Naive thymus-derived CD4-positive, alpha-beta T cell (primary cell): ENCODE results near the gene SEC14L3. TPM values are rescaled to one million over a fixed set of nuclear protein-coding genes. Genes with fewer than 3 reads are reported as not detected.

Experiments
- ATAC-seq: fragments of 150-1000 bp; cut with Tn5 transposase; 2 replicates; pipeline ENCODE4 v1.10.0; 2021; ENCODE audit warnings: mild to moderate bottlenecking, moderate library complexity
- CTCF ChIA-PET: fragments of 350-600 bp; sonication (Branson Sonifier 250); formaldehyde crosslinking; loops from one replicate; lab custom pipeline; 2021; ENCODE audit warnings: antibody characterized with exemption; lab: Charles Lee
- POLR2A ChIA-PET: fragments of 350-600 bp; sonication (Branson Sonifier 250); formaldehyde crosslinking; loops from one replicate; lab custom pipeline; 2021; ENCODE audit warnings: antibody characterized with exemption, inconsistent platforms; lab: Charles Lee
- DNase-seq, 9 donors: peaks; one replicate each; pipeline versions ENCODE4 v3.0.0 to v3.0.0-alpha.2; 2020 to 2022; ENCODE audit warnings: mixed read lengths in 1 of 9
- H3K27ac ChIP-seq: one replicate; pipeline ENCODE4 v1.7.0; 2013; ENCODE audit warnings: mild to moderate bottlenecking, low read depth, low read length, moderate library complexity
- H3K27me3 ChIP-seq, 2 donors: one replicate each; pipeline ENCODE4 v1.7.0; 2013; ENCODE audit warnings: low read length in 2 of 2, mild to moderate bottlenecking in 2 of 2, moderate library complexity in 2 of 2; ENCODE audit not compliant: control insufficient read depth in 2 of 2, insufficient read depth in 2 of 2
- H3K36me3 ChIP-seq, 3 experiments: 1 replicate in 2 of 3; 2 replicates in 1 of 3; pipeline ENCODE4 v1.7.0; 2013; ENCODE audit warnings: low read length in 3 of 3, mild to moderate bottlenecking in 3 of 3, moderate library complexity in 1 of 3; ENCODE audit not compliant: insufficient read depth in 3 of 3, control insufficient read depth in 2 of 3
- H3K4me1 ChIP-seq, 2 donors: one replicate each; pipeline ENCODE4 v1.7.0; 2013; ENCODE audit warnings: low read length in 2 of 2, mild to moderate bottlenecking in 2 of 2, moderate library complexity in 1 of 2; ENCODE audit not compliant: control insufficient read depth in 2 of 2, insufficient read depth in 2 of 2
- H3K4me3 ChIP-seq: 2 replicates; pipeline ENCODE4 v1.7.0; 2013; ENCODE audit warnings: mild to moderate bottlenecking, low read length
- H3K9me3 ChIP-seq, 3 experiments: 1 replicate in 2 of 3; 2 replicates in 1 of 3; pipeline ENCODE4 v1.7.0; 2013; ENCODE audit warnings: low read length in 3 of 3; ENCODE audit not compliant: control insufficient read depth in 2 of 3
- H3K27ac Mint-ChIP-seq, 9 donors: one replicate each; pipeline ENCODE4 v1.8.0; 2020 to 2022; ENCODE audit warnings: mixed read lengths in 9 of 9, mild to moderate bottlenecking in 8 of 9, moderate library complexity in 5 of 9, inconsistent platforms in 2 of 9
- H3K27me3 Mint-ChIP-seq, 5 donors: one replicate each; pipeline ENCODE4 v1.8.0; 2021 to 2022; ENCODE audit warnings: mixed read lengths in 5 of 5, mild to moderate bottlenecking in 1 of 5
- H3K36me3 Mint-ChIP-seq, 5 donors: one replicate each; pipeline ENCODE4 v1.8.0; 2020 to 2022; ENCODE audit warnings: mixed read lengths in 5 of 5, mild to moderate bottlenecking in 3 of 5, inconsistent platforms in 1 of 5
- H3K4me1 Mint-ChIP-seq, 7 donors: one replicate each; pipeline ENCODE4 v1.8.0; 2020 to 2022; ENCODE audit warnings: mixed read lengths in 7 of 7, mild to moderate bottlenecking in 3 of 7, inconsistent platforms in 1 of 7
- H3K4me3 Mint-ChIP-seq, 10 donors: one replicate each; pipeline ENCODE4 v1.8.0; 2020 to 2022; ENCODE audit warnings: mild to moderate bottlenecking in 10 of 10, mixed read lengths in 10 of 10, moderate library complexity in 6 of 10, inconsistent platforms in 2 of 10
- H3K9me3 Mint-ChIP-seq, 11 donors: one replicate each; pipeline ENCODE4 v1.8.0; 2020 to 2022; ENCODE audit warnings: mixed read lengths in 11 of 11, mild to moderate bottlenecking in 4 of 11, inconsistent platforms in 1 of 11, moderate library complexity in 1 of 11
- intact Hi-C, 2 donors: fragments of 100-400 bp; cut with micrococcal nuclease; formaldehyde crosslinking; loops; one replicate each; pipeline ENCODE4 v1.15.1; 2023
- polyA plus RNA-seq, 2 donors: library from polyadenylated mRNA; unstranded; fragments of 300-500 nt; fragmentation: Illumina TruSeq; gene quantifications; one replicate each; pipeline ENCODE4 v1.2.3, GENCODE V29; 2021
- total RNA-seq, 6 experiments: library from RNA in 5 of 6; stranded (reverse) in 5 of 6; gene quantifications; 1 replicate in 5 of 6; 2 replicates in 1 of 6; pipeline ENCODE4 v1.2.3 and lab custom pipeline; 2021 to 2026

The SEC14L3 gene
- total and polyA plus RNA-seq, 7 experiments from 2014 or later: not detected

DNA sequence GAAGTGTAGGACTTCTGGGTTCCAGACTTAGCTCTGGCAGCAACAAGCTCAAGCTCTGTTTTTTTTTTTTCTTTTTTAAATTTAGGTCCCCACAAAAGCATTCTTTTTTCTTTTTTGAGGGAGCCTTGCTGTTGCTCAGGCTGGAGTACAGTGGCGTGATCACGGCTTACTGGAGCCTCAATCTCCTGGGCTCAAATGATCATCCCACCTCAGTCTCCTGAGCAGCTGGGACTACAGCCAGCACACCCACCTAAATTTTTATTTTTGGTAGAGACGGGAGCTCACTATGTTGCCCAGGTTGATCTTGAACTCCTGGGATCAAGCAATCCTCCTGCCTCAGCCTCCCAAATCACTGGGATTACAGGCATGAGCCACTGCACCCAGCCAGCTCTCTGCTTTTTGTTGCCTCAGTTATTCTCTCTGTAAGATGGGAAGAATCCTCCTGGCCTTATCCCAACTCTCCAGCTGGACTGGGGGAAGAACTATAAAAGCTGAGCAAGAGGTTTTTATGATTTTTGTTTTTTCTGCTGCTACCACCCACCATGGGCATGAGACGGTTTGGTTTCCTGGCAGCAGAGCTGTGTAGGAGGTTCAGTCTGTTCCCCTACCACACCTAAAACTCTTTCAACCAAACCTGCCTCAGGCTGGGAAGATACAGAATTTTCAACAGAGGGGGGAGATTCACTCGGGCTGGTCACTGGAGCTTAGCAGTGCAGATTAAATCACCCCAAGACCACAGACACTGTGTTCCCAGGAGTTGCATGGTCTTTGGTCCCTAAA is 57.9 kb downstream of the SEC14L3 start:
- H3K9me3 ChIP-seq: no peaks in the 10 kb centered on the region
- H3K4me1 Mint-ChIP-seq: peaks cover 22 to 65% (median 56%) of the 10 kb centered on the region in 7 donors
- peak overlapping the region; percentile 62 for H3K27ac ChIP-seq
- no peaks in the 10 kb centered on the region for H3K27me3 Mint-ChIP-seq
- H3K4me3 ChIP-seq: peak overlapping the region; percentile 40
- DNase-seq (peak in 4 of 9 donors; percentile 25 to 44 (median 30)), ATAC-seq (peak; percentile 71)
- intact Hi-C loops: loop anchor here in 1 of 2 donors (1.0 kb wide), 1 partner anchor 9 kb away; no protein-coding TSS in a partner anchor
- no peaks in the 10 kb centered on the region for H3K27me3 ChIP-seq
- ChIA-PET CTCF (interaction anchor here (0.8 to 3.0 kb wide), 8 partner anchors 10 to 306 kb away, joined by 3 to 19 read pairs (median 4); partner anchors contain the start of gene SEC14L2), POLR2A (interaction anchor here (0.6 to 8.4 kb wide), 6 partner anchors 8 to 860 kb away, joined by 3 to 90 read pairs (median 4); partner anchors contain the start of genes MTFP1 and SEC14L2)
- peak overlapping the region; percentile 42 to 79 (median 72) for H3K4me3 Mint-ChIP-seq
- H3K36me3 ChIP-seq: peaks cover 7 to 58% (median 11%) of the 10 kb centered on the region in 3 experiments
- peak overlapping the region; percentile 68 to 99 (median 91) for H3K27ac Mint-ChIP-seq
- peaks cover 0 to 38% of the 10 kb centered on the region in 2 donors for H3K4me1 ChIP-seq
- peaks cover 8 to 56% (median 36%) of the 10 kb centered on the region in 5 donors for H3K36me3 Mint-ChIP-seq
- peaks cover 0 to 2% (median 0%) of the 10 kb centered on the region in 11 donors for H3K9me3 Mint-ChIP-seq

GRCh38 chr22:30413001-30413400 is 58.8 kb downstream of the SEC14L3 start:
- H3K4me1 ChIP-seq: peaks cover 0 to 38% of the 10 kb centered on the region in 2 donors
- H3K27me3 Mint-ChIP-seq: no peaks in the 10 kb centered on the region
- no peak overlapping the region for H3K4me3 ChIP-seq
- ChIA-PET CTCF (interaction anchor here (0.8 to 3.0 kb wide), 6 partner anchors 11 to 123 kb away, joined by 3 to 19 read pairs (median 4); partner anchors contain the start of gene CASTOR1), POLR2A (interaction anchor here (0.6 to 8.4 kb wide), 3 partner anchors 11 to 861 kb away, joined by 4 to 90 read pairs (median 52); partner anchors contain the start of genes MTFP1 and SEC14L2)
- no peak for ATAC-seq
- H3K9me3 ChIP-seq: no peaks in the 10 kb centered on the region
- intact Hi-C loops: no loop called here
- H3K9me3 Mint-ChIP-seq: peaks cover 0 to 2% (median 0%) of the 10 kb centered on the region in 11 donors
- peaks cover 1 to 58% (median 6%) of the 10 kb centered on the region in 3 experiments for H3K36me3 ChIP-seq
- DNase-seq: no peak
- H3K4me1 Mint-ChIP-seq: peaks cover 22 to 65% (median 56%) of the 10 kb centered on the region in 7 donors
- no peaks in the 10 kb centered on the region for H3K27me3 ChIP-seq
- H3K27ac ChIP-seq: peak overlapping the region; percentile 62
- peak overlapping the region in 8 of 9 donors; percentile 68 to 99 (median 93) for H3K27ac Mint-ChIP-seq
- peaks cover 8 to 49% (median 34%) of the 10 kb centered on the region in 5 donors for H3K36me3 Mint-ChIP-seq
- H3K4me3 Mint-ChIP-seq: peak overlapping the region in 9 of 10 donors; percentile 23 to 77 (median 65)

GRCh38 chr22:30411780-30412179 is 60.0 kb downstream of the SEC14L3 start:
- no peak overlapping the region for H3K4me3 ChIP-seq
- peaks cover 0 to 38% of the 10 kb centered on the region in 2 donors for H3K4me1 ChIP-seq
- no peaks in the 10 kb centered on the region for H3K27me3 ChIP-seq
- peak overlapping the region in 3 of 10 donors; percentile 23 to 55 (median 29) for H3K4me3 Mint-ChIP-seq
- H3K27me3 Mint-ChIP-seq: no peaks in the 10 kb centered on the region
- DNase-seq (peak in 1 of 9 donors; percentile 8), ATAC-seq (no peak)
- CTCF ChIA-PET: interaction anchor here (0.6 to 2.1 kb wide), 5 partner anchors 12 to 122 kb away, joined by 3 to 8 read pairs (median 4); partner anchors contain the start of gene CASTOR1
- peaks cover 22 to 62% (median 55%) of the 10 kb centered on the region in 7 donors for H3K4me1 Mint-ChIP-seq
- peaks cover 0 to 2% (median 0%) of the 10 kb centered on the region in 11 donors for H3K9me3 Mint-ChIP-seq
- H3K36me3 Mint-ChIP-seq: peaks cover 8 to 44% (median 24%) of the 10 kb centered on the region in 5 donors
- no peaks in the 10 kb centered on the region for H3K9me3 ChIP-seq
- intact Hi-C loops: no loop called here
- POLR2A ChIA-PET: interaction anchor here (0.6 to 8.4 kb wide), 3 partner anchors 12 to 355 kb away, joined by 3 to 90 read pairs (median 52); partner anchors contain the start of genes MTFP1 and SEC14L2
- H3K36me3 ChIP-seq: peaks cover 0 to 57% (median 6%) of the 10 kb centered on the region in 3 experiments
- H3K27ac Mint-ChIP-seq: peak overlapping the region in 8 of 9 donors; percentile 69 to 96 (median 88)
- H3K27ac ChIP-seq: no peak overlapping the region

Other genes starting within 250 kb of the SEC14L3 start
- gene LIF, start 225.3 kb downstream of the SEC14L3 start, total RNA-seq: 100 to 1,000 TPM in 1 of 5 experiments, under 1 TPM in 2, not detected in 2; 0.64 to 260 (median 0.98) TPM
- not detected for gene LIF, start 225.3 kb downstream of the SEC14L3 start, polyA plus RNA-seq
- 100 to 1,000 TPM in 1 of 5 experiments, 10 to 100 TPM in 2, 1 to 10 TPM in 1, under 1 TPM in 1; 0.49 to 158 (median 46.0) TPM for gene OSM, start 205.2 kb downstream of the SEC14L3 start, total RNA-seq
- 1 to 10 TPM; 2.0 to 6.3 TPM for gene OSM, start 205.2 kb downstream of the SEC14L3 start, polyA plus RNA-seq
- gene CASTOR1, start 182.5 kb downstream of the SEC14L3 start, total RNA-seq: 10 to 100 TPM; 12.4 to 21.3 (median 17.9) TPM
- 10 to 100 TPM; 19.0 to 43.0 TPM for gene CASTOR1, start 182.5 kb downstream of the SEC14L3 start, polyA plus RNA-seq
- gene TBC1D10A, start 145.1 kb downstream of the SEC14L3 start, total RNA-seq: 10 to 100 TPM; 47.2 to 73.8 (median 70.9) TPM
- gene TBC1D10A, start 145.1 kb downstream of the SEC14L3 start, polyA plus RNA-seq: 10 to 100 TPM; 62.6 to 84.7 TPM
- 100 to 1,000 TPM; 267 to 341 (median 284) TPM for gene SF3A1, start 115.1 kb downstream of the SEC14L3 start, total RNA-seq
- gene SF3A1, start 115.1 kb downstream of the SEC14L3 start, polyA plus RNA-seq: 100 to 1,000 TPM in 1 of 2 donors, 10 to 100 TPM in 1; 83.2 to 115 TPM
- 1 to 10 TPM; 1.8 to 6.9 (median 3.2) TPM for gene CCDC157, start 115.0 kb downstream of the SEC14L3 start, total RNA-seq
- gene CCDC157, start 115.0 kb downstream of the SEC14L3 start, polyA plus RNA-seq: 1 to 10 TPM; 1.4 to 2.1 TPM
- gene RNF215, start 84.6 kb downstream of the SEC14L3 start, total RNA-seq: 10 to 100 TPM in 1 of 5 experiments, 1 to 10 TPM in 4; 4.3 to 10.8 (median 5.3) TPM
- gene RNF215, start 84.6 kb downstream of the SEC14L3 start, polyA plus RNA-seq: 1 to 10 TPM in 1 of 2 donors, under 1 TPM in 1; 0.08 to 1.1 TPM
- 100 to 1,000 TPM in 1 of 5 experiments, 10 to 100 TPM in 4; 10.7 to 147 (median 16.5) TPM for gene SEC14L2, start 75.0 kb downstream of the SEC14L3 start, total RNA-seq
- gene SEC14L2, start 75.0 kb downstream of the SEC14L3 start, polyA plus RNA-seq: 10 to 100 TPM; 12.7 to 20.7 TPM
- 10 to 100 TPM; 10.2 to 68.2 (median 23.6) TPM for gene MTFP1, start 46.2 kb downstream of the SEC14L3 start, total RNA-seq
- 10 to 100 TPM; 26.7 to 30.4 TPM for gene MTFP1, start 46.2 kb downstream of the SEC14L3 start, polyA plus RNA-seq
- gene SEC14L4, start 33.7 kb upstream of the SEC14L3 start, total RNA-seq: not detected
- not detected for gene SEC14L4, start 33.7 kb upstream of the SEC14L3 start, polyA plus RNA-seq
- not detected for gene SEC14L6, start 74.7 kb upstream of the SEC14L3 start, total RNA-seq
- gene SEC14L6, start 74.7 kb upstream of the SEC14L3 start, polyA plus RNA-seq: not detected
- gene GAL3ST1, start 102.6 kb upstream of the SEC14L3 start, total RNA-seq: 1 to 10 TPM in 2 of 5 experiments, under 1 TPM in 1, not detected in 2; 0.56 to 4.8 (median 4.0) TPM
- gene GAL3ST1, start 102.6 kb upstream of the SEC14L3 start, polyA plus RNA-seq: 1 to 10 TPM in 1 of 2 donors, under 1 TPM in 1; 0.21 to 2.4 TPM
- gene PES1, start 119.9 kb upstream of the SEC14L3 start, total RNA-seq: 10 to 100 TPM; 40.6 to 84.2 (median 56.3) TPM
- 10 to 100 TPM; 34.6 to 62.3 TPM for gene PES1, start 119.9 kb upstream of the SEC14L3 start, polyA plus RNA-seq
- gene TCN2, start 135.2 kb upstream of the SEC14L3 start, total RNA-seq: 1 to 10 TPM in 3 of 5 experiments, under 1 TPM in 2; 0.57 to 8.9 (median 1.3) TPM
- gene TCN2, start 135.2 kb upstream of the SEC14L3 start, polyA plus RNA-seq: under 1 TPM; 0.69 to 0.79 TPM
- 1 to 10 TPM; 2.0 to 5.2 (median 3.4) TPM for gene SLC35E4, start 163.8 kb upstream of the SEC14L3 start, total RNA-seq
- 1 to 10 TPM in 1 of 2 donors, under 1 TPM in 1; 0.85 to 1.9 TPM for gene SLC35E4, start 163.8 kb upstream of the SEC14L3 start, polyA plus RNA-seq
- 10 to 100 TPM in 4 of 5 experiments, 1 to 10 TPM in 1; 7.4 to 18.5 (median 14.1) TPM for gene DUSP18, start 195.9 kb upstream of the SEC14L3 start, total RNA-seq
- gene DUSP18, start 195.9 kb upstream of the SEC14L3 start, polyA plus RNA-seq: 10 to 100 TPM in 1 of 2 donors, 1 to 10 TPM in 1; 7.4 to 12.2 TPM
- 1 to 10 TPM; 1.2 to 2.7 (median 2.2) TPM for gene OSBP2, start 222.9 kb upstream of the SEC14L3 start, total RNA-seq
- under 1 TPM; 0.37 to 0.56 TPM for gene OSBP2, start 222.9 kb upstream of the SEC14L3 start, polyA plus RNA-seq